ENCODE data around the gene CNDP2.

DNA sequence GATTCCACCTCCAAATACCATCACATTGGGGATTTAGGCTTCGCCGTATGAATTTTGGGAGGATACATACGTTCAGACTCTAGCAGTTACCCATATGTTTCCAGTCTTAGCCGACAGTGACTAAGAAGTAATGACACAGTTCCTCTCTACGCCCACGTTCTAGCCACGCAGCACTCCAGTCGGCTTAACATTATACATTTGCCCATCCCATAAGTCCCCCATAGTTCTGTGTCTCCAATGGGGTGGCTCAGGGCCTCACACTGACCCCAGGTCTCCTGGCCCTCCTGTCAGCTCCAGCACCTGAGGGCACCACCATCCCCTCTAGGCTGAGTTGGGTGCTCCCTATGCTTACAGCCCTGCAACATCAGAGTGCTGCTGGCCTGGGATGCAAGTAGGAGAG, 18.4 kb upstream of the CNDP2 start:
- TF ChIP-seq, protein P1, sequence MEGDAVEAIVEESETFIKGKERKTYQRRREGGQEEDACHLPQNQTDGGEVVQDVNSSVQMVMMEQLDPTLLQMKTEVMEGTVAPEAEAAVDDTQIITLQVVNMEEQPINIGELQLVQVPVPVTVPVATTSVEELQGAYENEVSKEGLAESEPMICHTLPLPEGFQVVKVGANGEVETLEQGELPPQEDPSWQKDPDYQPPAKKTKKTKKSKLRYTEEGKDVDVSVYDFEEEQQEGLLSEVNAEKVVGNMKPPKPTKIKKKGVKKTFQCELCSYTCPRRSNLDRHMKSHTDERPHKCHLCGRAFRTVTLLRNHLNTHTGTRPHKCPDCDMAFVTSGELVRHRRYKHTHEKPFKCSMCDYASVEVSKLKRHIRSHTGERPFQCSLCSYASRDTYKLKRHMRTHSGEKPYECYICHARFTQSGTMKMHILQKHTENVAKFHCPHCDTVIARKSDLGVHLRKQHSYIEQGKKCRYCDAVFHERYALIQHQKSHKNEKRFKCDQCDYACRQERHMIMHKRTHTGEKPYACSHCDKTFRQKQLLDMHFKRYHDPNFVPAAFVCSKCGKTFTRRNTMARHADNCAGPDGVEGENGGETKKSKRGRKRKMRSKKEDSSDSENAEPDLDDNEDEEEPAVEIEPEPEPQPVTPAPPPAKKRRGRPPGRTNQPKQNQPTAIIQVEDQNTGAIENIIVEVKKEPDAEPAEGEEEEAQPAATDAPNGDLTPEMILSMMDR (IDR thresholded peaks at IDR 0.05), result no peak
- no peak for TF ChIP-seq POLR2A (IDR thresholded peaks at IDR 0.05)

Data from adrenal gland (tissue), 5 donors.